Prostate gland (tissue), 2 donors: Measurements from ENCODE around the gene KRT26. TPM values are rescaled to one million over a fixed set of nuclear protein-coding genes. Genes with fewer than 3 reads are reported as not detected.

Source experiments
- DNase-seq: peaks from one replicate; pipeline ENCODE4 v3.0.0-alpha.2; 2019; ENCODE audit warnings: low spot score
- H3K27ac ChIP-seq, 2 donors: fragments of 200-600 bp; sonication (generic); 2 replicates each; pipeline ENCODE4 v1.5.1; 2017 to 2019
- H3K27me3 ChIP-seq: fragments of 200-600 bp; sonication (generic); replicated peaks from 2 replicates; pipeline ENCODE4 v1.5.1; 2019; ENCODE audit not compliant: insufficient read depth
- H3K36me3 ChIP-seq, 2 donors: fragments of 200-600 bp; sonication (generic); 1 replicate in 1 of 2; 2 replicates in 1 of 2; pipeline versions ENCODE4 v1.5.1 to v1.8.1; 2017 to 2019
- H3K4me1 ChIP-seq: fragments of 200-600 bp; sonication (generic); replicated peaks from 2 replicates; pipeline ENCODE4 v1.5.1; 2019
- H3K4me3 ChIP-seq, 2 donors: fragments of 200-600 bp; sonication (generic); 2 replicates each; pipeline ENCODE4 v1.5.1; 2017 to 2019
- H3K9me3 ChIP-seq: fragments of 200-600 bp; sonication (generic); 2 replicates; pipeline ENCODE4 v1.5.1; 2017
- CTCF ChIP-seq, 4 experiments: fragments of 200-600 bp in 2 of 4; fragments of 450-650 bp in 2 of 4; sonication (generic) in 2 of 4; IDR thresholded peaks; 1 replicate in 3 of 4; 2 replicates in 1 of 4; pipeline ENCODE4 v1.5.1; 2016 to 2019; ENCODE audit warnings: antibody characterized with exemption in 4 of 4, mild to moderate bottlenecking in 2 of 4, moderate library complexity in 2 of 4
- POLR2A ChIP-seq: fragments of 450-650 bp; IDR thresholded peaks from one replicate; pipeline ENCODE4 v1.6.1; 2016; ENCODE audit warnings: antibody characterized with exemption, mild to moderate bottlenecking
- POLR2AphosphoS5 ChIP-seq: sonication (generic); formaldehyde crosslinking; IDR thresholded peaks from one replicate; pipeline ENCODE4 v1.6.1; 2017; ENCODE audit warnings: antibody characterized with exemption
- WGBS: methylation state at CpG from one replicate; pipeline ENCODE4 v1.1.5; 2018; 5-methylcytosine and 5-hydroxymethylcytosine counted together
- intact Hi-C: fragments of 100-400 bp; cut with DNase I; formaldehyde crosslinking; loops from one replicate; pipeline ENCODE4 v1.14.2; 2022
- total RNA-seq, 2 donors: library from RNA; depleted of rRNA; stranded (reverse); fragments of >200 nt; gene quantifications; one replicate each; pipeline ENCODE4 v1.1.0, GENCODE V29; 2016

The KRT26 gene
- total RNA-seq, 2 donors from 2014 or later = 0.28 TPM; not detected in 1

DNA sequence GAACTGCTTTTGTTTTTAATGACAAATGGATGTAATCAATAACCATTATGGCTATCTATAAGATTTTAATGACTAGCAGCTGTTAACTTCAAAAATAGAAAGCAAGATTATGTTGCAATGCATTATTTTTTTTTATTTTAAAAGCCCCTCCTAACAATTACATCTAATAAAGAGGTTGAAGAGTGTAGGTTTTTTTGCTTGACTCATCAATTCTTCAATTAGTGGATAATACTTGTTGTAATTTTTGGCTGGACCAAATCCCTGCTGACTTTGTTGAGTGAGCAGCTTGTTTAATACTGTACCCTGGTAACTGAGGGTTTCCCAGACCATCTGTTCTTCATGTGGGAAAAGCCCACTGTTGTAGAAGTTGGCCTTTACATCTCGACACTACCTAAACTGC, 41.0 kb downstream of the KRT26 start:
- Histone ChIP-seq H3K36me3 (no peaks in the 10 kb centered on the region), H3K9me3 (no peaks in the 10 kb centered on the region), H3K27ac (no peak overlapping the region), H3K27me3 (no peaks in the 10 kb centered on the region), H3K4me3 (no peak overlapping the region), H3K4me1 (no peaks in the 10 kb centered on the region)
- TF ChIP-seq CTCF (IDR thresholded peaks at IDR 0.05) = no peak
- TF ChIP-seq POLR2AphosphoS5 = no peak
- no peak for TF ChIP-seq POLR2A
- 88% methylated on average over 1 of the region's 1 CpG for WGBS
- intact Hi-C loops = no loop called here
- no peak for DNase-seq

- Histone ChIP-seq H3K27ac (no peak overlapping the region), H3K4me3 (no peak overlapping the region), H3K9me3 (no peaks in the 10 kb centered on the region), H3K27me3 (no peaks in the 10 kb centered on the region), H3K36me3 (no peaks in the 10 kb centered on the region), H3K4me1 (no peaks in the 10 kb centered on the region)
- WGBS = 89% methylated on average over 8 of the region's 8 CpGs
- no peak for DNase-seq
- intact Hi-C loops = loop anchor here (10.0 kb wide), 1 partner anchor 103 kb away; no protein-coding TSS in a partner anchor
- no peak for TF ChIP-seq POLR2A
- TF ChIP-seq CTCF (IDR thresholded peaks at IDR 0.05) = no peak
- TF ChIP-seq POLR2AphosphoS5 = no peak
Observed at GRCh38 chr17:40727447-40728231, 44.4 kb downstream of the KRT26 start.

DNA sequence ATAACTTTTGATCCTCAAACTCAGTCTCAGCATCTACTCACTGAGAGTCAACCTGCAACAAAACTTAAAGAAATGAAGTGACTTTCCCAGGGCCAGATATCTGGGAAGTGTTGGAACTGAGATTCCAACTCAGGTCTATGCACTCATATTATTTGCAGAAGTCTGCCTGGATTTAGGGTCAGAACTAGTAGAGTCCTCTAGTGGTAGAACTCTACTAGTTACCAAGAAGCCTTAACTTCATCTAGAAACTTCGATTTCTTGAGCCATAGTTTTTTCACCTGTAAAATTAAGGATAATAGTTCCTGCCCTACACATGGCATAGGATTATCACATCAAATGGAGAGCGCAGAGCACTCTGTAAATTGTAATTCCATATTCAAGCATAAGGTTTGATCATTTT, 45.1 kb downstream of the KRT26 start:
- 54% methylated on average over 2 of the region's 2 CpGs for WGBS
- Histone ChIP-seq H3K27me3 (no peaks in the 10 kb centered on the region), H3K4me3 (no peak overlapping the region), H3K36me3 (no peaks in the 10 kb centered on the region), H3K4me1 (no peaks in the 10 kb centered on the region), H3K27ac (no peak overlapping the region), H3K9me3 (no peaks in the 10 kb centered on the region)
- TF ChIP-seq POLR2A (no peak), CTCF (IDR thresholded peaks at IDR 0.05) (peak in 2 of 4 experiments; percentile 38 to 48)
- DNase-seq = no peak
- intact Hi-C loops = loop anchor here (10.0 kb wide), 1 partner anchor 102 kb away; no protein-coding TSS in a partner anchor

- H3K27ac ChIP-seq = no peak overlapping the region
- intact Hi-C loops = loop anchor here (10.0 kb wide), 1 partner anchor 100 kb away; no protein-coding TSS in a partner anchor
Observed at GRCh38 chr17:40724656-40725055, 47.3 kb downstream of the KRT26 start.

More at GRCh38 chr17:40724656-40725055, 47.3 kb downstream of the KRT26 start:
- no peaks in the 10 kb centered on the region for H3K9me3 ChIP-seq
- no peaks in the 10 kb centered on the region for H3K27me3 ChIP-seq
- TF ChIP-seq POLR2A (no peak), POLR2AphosphoS5 (no peak), CTCF (IDR thresholded peaks at IDR 0.05) (no peak)
- no peaks in the 10 kb centered on the region for H3K36me3 ChIP-seq
- WGBS = 79% methylated on average over 1 of the region's 1 CpG
- DNase-seq = no peak
- H3K4me1 ChIP-seq = no peaks in the 10 kb centered on the region
- no peak overlapping the region for H3K4me3 ChIP-seq
